HepG2 (cell line): ENCODE data around the gene ART5.

ENCODE experiments used
- FOXJ3 ChIP-seq: sonication (generic); formaldehyde crosslinking; IDR thresholded peaks from 2 replicates; pipeline ENCODE4 v1.4.0; 2020; ENCODE audit warnings: missing genetic modification reagents, mild to moderate bottlenecking, borderline replicate concordance
- GABPA ChIP-seq, 2 experiments: IDR thresholded peaks; 2 replicates each; pipeline ENCODE4 v1.6.1; 2011 to 2016; ENCODE audit warnings: low read depth in 2 of 2, low read length in 1 of 2, missing biosample characterization in 1 of 2, missing genetic modification characterization in 1 of 2
- KDM5A ChIP-seq: fragments of 200-600 bp; sonication (generic); IDR thresholded peaks from 2 replicates; pipeline ENCODE4 v1.7.0; 2018; ENCODE audit warnings: antibody characterized with exemption, mild to moderate bottlenecking, low read length, borderline replicate concordance
- MYC ChIP-seq: sonication (generic); formaldehyde crosslinking; IDR thresholded peaks from 2 replicates; pipeline ENCODE4 v1.9.0; 2021; ENCODE audit warnings: missing genetic modification reagents, borderline replicate concordance
- NCOR1 ChIP-seq: fragments of 200-600 bp; sonication (generic); IDR thresholded peaks from 2 replicates; pipeline ENCODE4 v1.7.0; 2017; ENCODE audit warnings: antibody characterized with exemption, low read length, borderline replicate concordance
- NR2C2 ChIP-seq: sonication (generic); formaldehyde crosslinking; IDR thresholded peaks from 2 replicates; pipeline ENCODE4 v1.4.0; 2020; ENCODE audit warnings: missing genetic modification reagents, mild to moderate bottlenecking, moderate library complexity, borderline replicate concordance
- POLR2A ChIP-seq, 2 experiments: IDR thresholded peaks; 2 replicates each; pipeline ENCODE4 v1.6.1; 2011; ENCODE audit warnings: low read depth in 2 of 2, low read length in 2 of 2, mild to moderate bottlenecking in 1 of 2, moderate library complexity in 1 of 2; ENCODE audit not compliant: insufficient read depth in 1 of 2
- SP2 ChIP-seq: sonication (generic); formaldehyde crosslinking; IDR thresholded peaks from 2 replicates; pipeline ENCODE4 v1.5.1; 2020; ENCODE audit warnings: mild to moderate bottlenecking, missing genetic modification reagents
- YY1 ChIP-seq: IDR thresholded peaks from 2 replicates; pipeline ENCODE4 v1.6.1; 2011; ENCODE audit warnings: low read length, low read depth, moderate library complexity, mild to moderate bottlenecking; ENCODE audit not compliant: insufficient read depth, insufficient replicate concordance
- ZNF263 ChIP-seq: sonication (generic); formaldehyde crosslinking; IDR thresholded peaks from 2 replicates; pipeline ENCODE4 v1.4.0; 2020; ENCODE audit warnings: missing genetic modification reagents
- ZNF350 ChIP-seq: sonication (generic); formaldehyde crosslinking; IDR thresholded peaks from 2 replicates; pipeline ENCODE4 v1.4.0; 2020; ENCODE audit warnings: mild to moderate bottlenecking, low read depth, missing genetic modification reagents, borderline replicate concordance
- TF ChIP-seq, protein P1 (sequence below): sonication (generic); formaldehyde crosslinking; IDR thresholded peaks from 2 replicates; pipeline ENCODE4 v1.5.0; 2020; ENCODE audit warnings: mild to moderate bottlenecking, missing genetic modification reagents, moderate library complexity
- TF ChIP-seq, protein P2 (sequence below): sonication (generic); formaldehyde crosslinking; IDR thresholded peaks from 2 replicates; pipeline ENCODE4 v1.4.0; 2020; ENCODE audit warnings: missing genetic modification reagents
- TF ChIP-seq, protein P3 (sequence below): fragments of 450-650 bp; IDR thresholded peaks from 2 replicates; pipeline ENCODE4 v1.6.1; 2016

DNA sequence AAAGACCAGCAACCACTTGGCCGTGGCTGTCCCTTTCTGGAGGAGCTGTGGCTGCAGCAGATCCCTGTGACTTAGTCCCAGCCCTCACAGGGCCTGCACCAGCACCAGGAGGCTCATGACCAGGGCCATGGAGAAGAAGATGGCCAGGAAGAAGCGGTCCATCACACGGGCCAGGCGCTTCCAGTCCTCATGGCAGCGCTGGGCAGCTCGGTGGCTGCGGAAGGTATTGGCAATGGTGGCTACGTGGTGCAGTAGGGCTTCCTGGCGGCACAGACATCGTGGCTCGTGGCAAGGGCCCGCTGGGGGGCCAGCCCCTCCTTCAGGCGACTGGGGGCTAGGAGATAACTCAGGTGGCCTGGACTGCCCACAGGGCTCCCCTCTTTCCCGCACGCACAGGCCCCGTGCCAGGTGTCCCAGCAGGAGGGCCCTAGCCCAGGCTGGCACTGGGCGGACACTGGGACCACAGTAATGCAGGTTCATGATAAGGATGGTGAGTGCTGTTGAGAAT lies 24.3 kb upstream of the ART5 start:
- TF ChIP-seq, protein P1, sequence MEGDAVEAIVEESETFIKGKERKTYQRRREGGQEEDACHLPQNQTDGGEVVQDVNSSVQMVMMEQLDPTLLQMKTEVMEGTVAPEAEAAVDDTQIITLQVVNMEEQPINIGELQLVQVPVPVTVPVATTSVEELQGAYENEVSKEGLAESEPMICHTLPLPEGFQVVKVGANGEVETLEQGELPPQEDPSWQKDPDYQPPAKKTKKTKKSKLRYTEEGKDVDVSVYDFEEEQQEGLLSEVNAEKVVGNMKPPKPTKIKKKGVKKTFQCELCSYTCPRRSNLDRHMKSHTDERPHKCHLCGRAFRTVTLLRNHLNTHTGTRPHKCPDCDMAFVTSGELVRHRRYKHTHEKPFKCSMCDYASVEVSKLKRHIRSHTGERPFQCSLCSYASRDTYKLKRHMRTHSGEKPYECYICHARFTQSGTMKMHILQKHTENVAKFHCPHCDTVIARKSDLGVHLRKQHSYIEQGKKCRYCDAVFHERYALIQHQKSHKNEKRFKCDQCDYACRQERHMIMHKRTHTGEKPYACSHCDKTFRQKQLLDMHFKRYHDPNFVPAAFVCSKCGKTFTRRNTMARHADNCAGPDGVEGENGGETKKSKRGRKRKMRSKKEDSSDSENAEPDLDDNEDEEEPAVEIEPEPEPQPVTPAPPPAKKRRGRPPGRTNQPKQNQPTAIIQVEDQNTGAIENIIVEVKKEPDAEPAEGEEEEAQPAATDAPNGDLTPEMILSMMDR (CRISPR knock-in tag), result no peak
- no peak for TF ChIP-seq FOXJ3 (CRISPR knock-in tag)
- no peak for TF ChIP-seq NCOR1
- no peak for TF ChIP-seq ZNF350 (CRISPR knock-in tag)
- no peak for TF ChIP-seq SP2 (CRISPR knock-in tag)
- no peak for TF ChIP-seq KDM5A
- no peak for TF ChIP-seq GABPA (IDR thresholded peaks at IDR 0.05; ENCODE audit: low read depth, low read length)
- TF ChIP-seq GABPA (CRISPR knock-in tag; IDR thresholded peaks at IDR 0.05; ENCODE audit: low read depth), result no peak
- no peak for TF ChIP-seq MYC (CRISPR knock-in tag)
- no peak for TF ChIP-seq ZNF263
- TF ChIP-seq YY1, result no peak
- TF ChIP-seq, protein P2, sequence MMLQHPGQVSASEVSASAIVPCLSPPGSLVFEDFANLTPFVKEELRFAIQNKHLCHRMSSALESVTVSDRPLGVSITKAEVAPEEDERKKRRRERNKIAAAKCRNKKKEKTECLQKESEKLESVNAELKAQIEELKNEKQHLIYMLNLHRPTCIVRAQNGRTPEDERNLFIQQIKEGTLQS (CRISPR knock-in tag), result no peak
- TF ChIP-seq, protein P3, sequence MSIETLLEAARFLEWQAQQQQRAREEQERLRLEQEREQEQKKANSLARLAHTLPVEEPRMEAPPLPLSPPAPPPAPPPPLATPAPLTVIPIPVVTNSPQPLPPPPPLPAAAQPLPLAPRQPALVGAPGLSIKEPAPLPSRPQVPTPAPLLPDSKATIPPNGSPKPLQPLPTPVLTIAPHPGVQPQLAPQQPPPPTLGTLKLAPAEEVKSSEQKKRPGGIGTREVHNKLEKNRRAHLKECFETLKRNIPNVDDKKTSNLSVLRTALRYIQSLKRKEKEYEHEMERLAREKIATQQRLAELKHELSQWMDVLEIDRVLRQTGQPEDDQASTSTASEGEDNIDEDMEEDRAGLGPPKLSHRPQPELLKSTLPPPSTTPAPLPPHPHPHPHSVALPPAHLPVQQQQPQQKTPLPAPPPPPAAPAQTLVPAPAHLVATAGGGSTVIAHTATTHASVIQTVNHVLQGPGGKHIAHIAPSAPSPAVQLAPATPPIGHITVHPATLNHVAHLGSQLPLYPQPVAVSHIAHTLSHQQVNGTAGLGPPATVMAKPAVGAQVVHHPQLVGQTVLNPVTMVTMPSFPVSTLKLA, result no peak
- no peak for TF ChIP-seq NR2C2 (CRISPR knock-in tag)
- no peak for TF ChIP-seq POLR2A (IDR thresholded peaks at IDR 0.05; ENCODE audit: insufficient read depth in 1 of 2, low read depth in 2 of 2, low read length in 2 of 2)
